GM19372 (cell line): ENCODE data around the gene GDF2.

Source experiments
- ATAC-seq: cut with Tn5 transposase; IDR thresholded peaks from one replicate; pipeline ENCODE4 v1.9.1; 2021; ENCODE audit warnings: mild to moderate bottlenecking, low read depth, moderate library complexity; ENCODE audit not compliant: unreplicated experiment

GDF2 gene

GRCh38 chr10:47331491-47331890 lies 9.2 kb downstream of the GDF2 start:
- no peak for ATAC-seq

- ATAC-seq, result no peak
Observed at GRCh38 chr10:47331954-47332353, 9.7 kb downstream of the GDF2 start.

GRCh38 chr10:47332371-47332770 lies 10.1 kb downstream of the GDF2 start:
- ATAC-seq, result no peak

DNA sequence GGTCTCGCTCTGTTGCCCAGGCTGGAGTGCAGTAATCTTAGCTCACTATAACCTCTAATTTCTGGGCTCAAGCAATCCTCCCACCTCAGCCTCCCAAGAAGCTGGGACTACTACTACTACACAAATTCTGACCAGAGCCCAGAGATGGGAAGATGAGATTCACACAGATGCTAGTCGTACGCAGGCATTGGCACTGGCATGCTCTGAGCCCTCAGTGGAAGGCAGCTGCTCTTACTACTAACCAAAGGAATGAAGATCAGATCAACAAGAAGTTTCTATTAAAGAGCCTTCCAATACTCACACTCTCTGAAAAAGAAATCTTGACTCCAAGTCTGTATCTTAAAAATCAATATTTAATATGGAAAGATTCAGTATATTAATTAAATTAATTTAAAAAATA lies 10.7 kb downstream of the GDF2 start:
- ATAC-seq, result no peak

DNA sequence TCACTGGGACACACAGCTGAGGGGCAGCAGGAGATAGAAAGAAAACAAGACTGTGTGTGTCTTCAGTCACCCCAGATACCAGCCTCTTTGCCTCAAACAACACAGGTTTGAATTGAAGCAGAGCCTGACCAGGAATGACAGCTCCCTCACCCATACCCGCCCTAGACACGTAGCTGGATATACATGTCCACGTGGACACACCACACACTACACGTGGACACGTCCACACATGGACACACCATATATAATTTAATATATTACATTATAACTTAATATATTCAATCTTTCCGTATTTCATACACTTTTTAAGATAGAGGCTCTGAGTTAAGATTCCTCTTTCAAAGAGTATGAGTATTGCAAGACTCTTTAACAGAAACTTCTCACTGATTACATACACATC lies 11.3 kb downstream of the GDF2 start:
- ATAC-seq, result no peak

GRCh38 chr10:47334466-47335295 lies 12.4 kb downstream of the GDF2 start:
- ATAC-seq, result no peak

- ATAC-seq, result no peak
Observed at GRCh38 chr10:47335906-47336305, 13.7 kb downstream of the GDF2 start.

DNA sequence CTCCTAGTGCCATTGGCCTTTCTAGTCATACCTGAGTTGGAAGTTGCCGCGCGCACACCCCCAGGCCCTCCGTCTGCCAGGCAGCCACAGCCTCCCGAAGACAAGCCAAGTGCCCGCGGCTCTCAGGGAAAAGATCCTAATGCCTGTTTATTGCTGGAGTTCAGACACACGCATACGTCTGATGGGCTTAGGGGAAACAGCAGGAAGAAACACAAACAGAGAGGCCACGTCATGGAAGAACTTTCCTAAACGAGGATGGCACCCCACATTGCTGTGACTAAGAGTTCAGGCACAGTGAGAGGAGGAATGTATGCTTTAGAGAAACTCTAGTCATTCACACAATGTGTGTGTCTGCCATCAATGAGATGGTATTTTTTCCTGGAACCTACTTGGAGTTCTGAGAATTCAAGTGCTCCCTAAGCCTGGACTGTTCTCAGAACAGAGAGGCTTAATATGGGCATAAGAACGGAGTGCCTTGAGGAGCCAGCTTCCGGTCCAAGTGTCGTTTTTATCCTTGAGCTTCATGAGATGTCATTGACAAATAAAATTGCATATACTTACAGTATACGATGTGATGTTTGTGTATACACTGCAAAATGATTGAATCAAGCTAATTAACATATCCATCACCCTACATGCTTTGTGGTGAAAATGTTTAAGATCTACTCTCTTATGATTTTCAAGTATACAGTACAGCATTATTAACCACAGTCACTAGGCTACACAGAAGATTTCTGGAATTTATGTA lies 14.3 kb downstream of the GDF2 start:
- ATAC-seq, result no peak

- no peak for ATAC-seq
Observed at GRCh38 chr10:47337310-47337709, 15.1 kb downstream of the GDF2 start.

DNA sequence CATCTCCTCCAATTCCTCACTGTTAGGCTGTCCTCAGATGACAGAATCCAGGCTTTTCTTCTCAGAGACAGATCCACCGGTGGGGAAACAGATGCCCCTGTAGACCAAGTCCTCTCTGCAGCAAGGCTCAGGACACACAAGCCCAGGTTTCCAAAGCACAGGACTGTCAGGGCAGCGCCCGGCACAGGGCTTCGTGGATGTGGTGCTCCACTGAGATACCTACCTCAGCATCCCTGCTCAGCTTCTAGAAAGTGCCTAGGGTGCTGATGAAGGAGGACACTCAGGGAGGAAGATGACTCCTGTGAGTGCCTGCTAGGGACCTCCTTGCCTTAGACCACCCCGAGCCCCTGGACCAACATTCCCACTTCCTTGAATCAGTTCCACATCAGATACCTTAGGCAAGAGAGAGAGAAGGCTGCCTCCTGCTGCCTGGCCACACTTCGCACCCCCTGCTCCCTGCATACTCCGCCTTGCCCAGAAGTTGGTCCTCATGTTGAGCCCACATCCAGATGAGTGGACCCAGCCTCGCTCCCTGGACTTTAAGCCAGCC lies 17.0 kb downstream of the GDF2 start:
- no peak for ATAC-seq

GRCh38 chr10:47339759-47340607 lies 17.7 kb downstream of the GDF2 start:
- no peak for ATAC-seq

DNA sequence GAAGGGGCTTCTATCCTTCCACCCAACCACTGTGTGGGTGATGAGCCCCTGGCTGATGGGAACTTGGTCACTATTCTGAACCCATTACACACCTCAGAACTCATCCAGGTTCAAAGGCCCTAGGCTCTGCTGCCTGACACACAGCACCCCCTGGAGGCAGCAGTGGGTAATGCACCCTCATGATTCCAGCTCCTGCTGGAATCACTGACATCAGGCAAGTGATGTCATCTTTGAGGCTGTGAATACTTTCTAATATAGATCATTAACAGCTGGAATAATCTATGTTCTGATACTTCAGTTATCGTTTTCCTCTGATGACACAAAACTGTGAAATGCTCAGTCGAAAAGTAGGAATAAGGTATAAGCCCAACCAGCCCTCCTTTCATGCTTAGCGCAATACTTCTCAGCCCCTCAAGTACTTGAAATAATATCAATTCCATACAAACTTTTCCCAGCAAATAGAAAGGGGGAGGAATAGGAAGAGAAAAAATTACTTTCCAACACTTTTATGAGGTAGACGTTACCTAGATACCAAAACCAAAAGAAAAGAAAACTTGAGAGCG lies 18.4 kb downstream of the GDF2 start:
- ATAC-seq, result no peak

DNA sequence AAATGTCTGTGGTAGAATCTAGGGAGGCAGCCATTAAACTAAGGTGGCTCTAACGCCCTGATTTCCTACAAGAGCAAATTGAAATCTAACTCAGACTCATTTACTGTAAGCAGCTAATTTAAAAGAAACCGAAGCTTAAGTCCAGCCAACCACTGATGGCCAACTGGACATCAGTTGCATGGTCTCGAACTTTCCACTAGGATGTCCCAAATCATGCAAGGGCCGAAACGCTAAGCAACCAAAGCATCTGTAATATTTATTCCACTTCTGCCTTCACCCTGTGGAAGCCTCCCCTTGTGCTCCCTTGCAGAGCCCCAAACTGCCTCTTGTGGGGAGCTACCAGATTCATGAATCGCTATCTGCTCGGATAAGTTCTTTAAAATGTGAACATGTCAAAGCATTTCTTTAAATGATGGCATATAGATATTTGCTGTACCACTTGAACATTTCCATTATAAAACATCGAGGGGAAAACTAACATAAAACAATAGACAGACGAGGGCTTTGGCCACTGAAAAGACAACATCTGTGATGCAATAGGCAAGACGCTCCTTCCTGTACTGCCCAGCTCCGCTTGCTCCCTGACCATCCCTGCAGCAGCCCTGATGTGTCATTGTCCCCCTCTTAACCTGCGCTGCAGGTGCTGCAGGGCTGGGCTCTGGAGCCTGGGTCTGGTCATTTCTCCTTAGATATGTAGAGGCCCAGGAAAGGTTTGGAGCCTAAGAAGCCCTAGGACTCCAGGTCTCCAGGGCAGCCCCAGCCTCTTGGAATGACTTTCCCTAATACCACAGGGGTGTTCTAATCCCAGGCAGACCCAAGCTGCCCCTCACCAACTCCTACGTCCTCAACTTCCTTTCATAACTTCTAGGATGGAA lies 23.0 kb downstream of the GDF2 start:
- ATAC-seq, result no peak

- no peak for ATAC-seq
Observed at GRCh38 chr10:47346581-47347302, 24.5 kb downstream of the GDF2 start.

- ATAC-seq, result no peak
Observed at GRCh38 chr10:47347303-47347675, 25.0 kb downstream of the GDF2 start.

GRCh38 chr10:47348138-47348651 lies 25.9 kb downstream of the GDF2 start, which contains the start of gene RBP3:
Gene RBP3, plus strand, starts transcription at chr10:47348363. Its CDS starts 122 bp downstream, at chr10:47348485.
- ATAC-seq, result no peak

GRCh38 chr10:47348661-47349470 lies 26.6 kb downstream of the GDF2 start:
- ATAC-seq, result no peak

- ATAC-seq, result no peak
Observed at GRCh38 chr10:47349516-47349915, 27.3 kb downstream of the GDF2 start.
